SU-DHL-6 (cell line): ENCODE measurements around the gene ETS1.

ENCODE experiments used
- H2AFZ ChIP-seq: fragments of 200-600 bp; sonication (generic); 2 replicates; pipeline ENCODE4 v1.6.1; 2014; ENCODE audit warnings: low read depth, mild to moderate bottlenecking, moderate library complexity, mixed read lengths, antibody characterized with exemption, low read length; ENCODE audit not compliant: severe bottlenecking
- H3F3A ChIP-seq: fragments of 200-600 bp; shearing (Covaris generic); 2 replicates; pipeline ENCODE4 v1.6.0; 2016; ENCODE audit warnings: antibody characterized with exemption, mild to moderate bottlenecking; ENCODE audit not compliant: insufficient read depth
- H3K27ac ChIP-seq: fragments of 200-600 bp; sonication (generic); 2 replicates; pipeline ENCODE4 v1.5.1; 2016; ENCODE audit warnings: low read depth, mild to moderate bottlenecking, low read length, moderate library complexity, mixed read lengths
- H3K27me3 ChIP-seq: fragments of 200-600 bp; sonication (generic), shearing (Covaris generic); 2 replicates; pipeline ENCODE4 v1.6.0; 2014; ENCODE audit warnings: mild to moderate bottlenecking, low read length
- H3K36me3 ChIP-seq: fragments of 200-600 bp; sonication (generic); 2 replicates; pipeline ENCODE4 v1.6.1; 2014; ENCODE audit warnings: mild to moderate bottlenecking, low read length, mixed read lengths
- H3K4me2 ChIP-seq: fragments of 300-600, 200-600 bp; shearing (Covaris generic), sonication (generic); 2 replicates; pipeline ENCODE4 v1.6.0; 2014; ENCODE audit warnings: low read length, low read depth, mild to moderate bottlenecking; ENCODE audit not compliant: poor library complexity, severe bottlenecking
- H3K4me3 ChIP-seq: fragments of 200-600 bp; sonication (generic); 2 replicates; pipeline ENCODE4 v1.5.1; 2014; ENCODE audit warnings: antibody characterized with exemption, low read length, mild to moderate bottlenecking, mixed read lengths; ENCODE audit not compliant: insufficient read depth, poor library complexity, severe bottlenecking
- H3K79me2 ChIP-seq: fragments of 200-600 bp; sonication (generic); 2 replicates; pipeline ENCODE4 v1.6.1; 2014; ENCODE audit warnings: mild to moderate bottlenecking, low read length, moderate library complexity; ENCODE audit not compliant: insufficient read depth
- H3K9ac ChIP-seq: fragments of 200-600 bp; sonication (generic); 2 replicates; pipeline ENCODE4 v1.7.0; 2014; ENCODE audit warnings: mild to moderate bottlenecking, low read length
- H3K9me2 ChIP-seq: fragments of 200-600 bp; sonication (generic); replicated peaks from 2 replicates; pipeline ENCODE4 v1.6.1; 2014; ENCODE audit warnings: low read length; ENCODE audit not compliant: insufficient read depth
- H3K9me3 ChIP-seq: fragments of 200-600 bp; sonication (generic); 2 replicates; pipeline ENCODE4 v1.6.1; 2014; ENCODE audit warnings: low read length, mixed read lengths; ENCODE audit not compliant: insufficient read depth
- H4K20me1 ChIP-seq: fragments of 200-600 bp; sonication (generic); 2 replicates; pipeline ENCODE4 v1.6.1; 2014; ENCODE audit warnings: low read depth, mild to moderate bottlenecking, antibody characterized with exemption, low read length, moderate library complexity, mixed read lengths
- EZH2phosphoT487 ChIP-seq: fragments of 200-600 bp; sonication (generic), shearing (Covaris generic); conservative IDR thresholded peaks from 2 replicates; pipeline ENCODE4 v1.6.1; 2018; ENCODE audit warnings: mild to moderate bottlenecking, antibody characterized with exemption, low read length, moderate library complexity, mixed read lengths
- TF ChIP-seq, protein P1 (sequence below): fragments of 200-600 bp; sonication (generic); IDR thresholded peaks from one replicate; pipeline ENCODE4 v1.5.1; 2017; ENCODE audit warnings: antibody characterized with exemption, mild to moderate bottlenecking, low read length, moderate library complexity; ENCODE audit not compliant: insufficient read depth, poor library complexity, severe bottlenecking

ETS1 gene

DNA sequence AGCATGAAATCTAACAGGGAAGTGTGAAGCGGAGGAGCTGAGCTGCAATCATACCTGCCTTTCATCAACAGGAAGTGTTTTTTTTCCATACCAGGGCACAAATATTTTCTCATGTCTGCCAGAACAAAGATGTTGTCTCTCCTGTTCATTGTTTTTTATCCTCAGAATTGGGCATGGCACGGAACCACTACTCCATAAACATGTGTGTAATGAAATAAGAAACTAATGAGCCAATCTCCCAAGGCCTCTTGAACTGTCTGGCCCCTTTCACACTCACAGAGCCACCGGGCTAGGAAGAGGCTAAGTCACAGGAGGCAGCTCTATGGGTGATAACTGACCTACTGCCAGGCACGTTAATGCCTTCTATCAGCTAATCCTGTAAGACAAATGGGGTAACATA lies 124.4 kb downstream of the ETS1 start:
- H3K4me3 ChIP-seq = no peak overlapping the region
- peaks cover 30% of the 10 kb centered on the region for H3K79me2 ChIP-seq
- peaks cover 4% of the 10 kb centered on the region; the same call in 1 of the 2 replicates for H3F3A ChIP-seq
- no peaks in the 10 kb centered on the region for H4K20me1 ChIP-seq
- H3K9ac ChIP-seq = no peak overlapping the region
- H3K36me3 ChIP-seq = peaks cover 23% of the 10 kb centered on the region; the same call in 1 of the 2 replicates
- no peak overlapping the region for H2AFZ ChIP-seq
- no peaks in the 10 kb centered on the region for H3K27me3 ChIP-seq
- H3K27ac ChIP-seq = no peak overlapping the region
- H3K9me2 ChIP-seq = no peaks in the 10 kb centered on the region
- no peaks in the 10 kb centered on the region for H3K9me3 ChIP-seq
- TF ChIP-seq, protein P1, sequence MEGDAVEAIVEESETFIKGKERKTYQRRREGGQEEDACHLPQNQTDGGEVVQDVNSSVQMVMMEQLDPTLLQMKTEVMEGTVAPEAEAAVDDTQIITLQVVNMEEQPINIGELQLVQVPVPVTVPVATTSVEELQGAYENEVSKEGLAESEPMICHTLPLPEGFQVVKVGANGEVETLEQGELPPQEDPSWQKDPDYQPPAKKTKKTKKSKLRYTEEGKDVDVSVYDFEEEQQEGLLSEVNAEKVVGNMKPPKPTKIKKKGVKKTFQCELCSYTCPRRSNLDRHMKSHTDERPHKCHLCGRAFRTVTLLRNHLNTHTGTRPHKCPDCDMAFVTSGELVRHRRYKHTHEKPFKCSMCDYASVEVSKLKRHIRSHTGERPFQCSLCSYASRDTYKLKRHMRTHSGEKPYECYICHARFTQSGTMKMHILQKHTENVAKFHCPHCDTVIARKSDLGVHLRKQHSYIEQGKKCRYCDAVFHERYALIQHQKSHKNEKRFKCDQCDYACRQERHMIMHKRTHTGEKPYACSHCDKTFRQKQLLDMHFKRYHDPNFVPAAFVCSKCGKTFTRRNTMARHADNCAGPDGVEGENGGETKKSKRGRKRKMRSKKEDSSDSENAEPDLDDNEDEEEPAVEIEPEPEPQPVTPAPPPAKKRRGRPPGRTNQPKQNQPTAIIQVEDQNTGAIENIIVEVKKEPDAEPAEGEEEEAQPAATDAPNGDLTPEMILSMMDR = no peak
- TF ChIP-seq EZH2phosphoT487 = no peak
- H3K4me2 ChIP-seq = no peak overlapping the region

DNA sequence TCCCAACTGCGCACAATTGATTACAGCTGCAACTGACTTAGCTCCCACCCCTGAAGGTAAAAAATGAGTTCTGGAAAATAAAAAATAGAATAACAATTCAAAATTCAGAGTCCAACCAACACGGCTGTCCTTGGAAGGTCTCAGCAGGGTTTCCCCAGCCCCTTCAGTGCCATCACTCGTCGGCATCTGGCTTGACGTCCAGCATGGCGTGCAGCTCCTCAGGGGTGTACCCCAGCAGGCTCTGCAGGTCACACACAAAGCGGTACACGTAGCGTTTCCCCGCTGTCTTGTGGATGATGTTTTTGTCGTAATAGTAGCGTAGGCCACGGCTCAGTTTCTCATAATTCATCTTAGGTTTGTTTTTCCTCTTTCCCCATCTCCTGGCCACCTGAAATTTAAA lies 125.2 kb downstream of the ETS1 start:
- Histone ChIP-seq H3F3A (peaks cover 4% of the 10 kb centered on the region; the same call in 1 of the 2 replicates), H3K4me3 (no peak overlapping the region), H3K27me3 (no peaks in the 10 kb centered on the region), H3K9me3 (no peaks in the 10 kb centered on the region), H2AFZ (no peak overlapping the region), H3K27ac (no peak overlapping the region), H3K36me3 (peaks cover 23% of the 10 kb centered on the region; the same call in 1 of the 2 replicates), H3K79me2 (peaks cover 22% of the 10 kb centered on the region), H4K20me1 (no peaks in the 10 kb centered on the region), H3K9ac (no peak overlapping the region), H3K4me2 (no peak overlapping the region), H3K9me2 (no peaks in the 10 kb centered on the region)
- TF ChIP-seq, protein P1 = no peak
- no peak for TF ChIP-seq EZH2phosphoT487

DNA sequence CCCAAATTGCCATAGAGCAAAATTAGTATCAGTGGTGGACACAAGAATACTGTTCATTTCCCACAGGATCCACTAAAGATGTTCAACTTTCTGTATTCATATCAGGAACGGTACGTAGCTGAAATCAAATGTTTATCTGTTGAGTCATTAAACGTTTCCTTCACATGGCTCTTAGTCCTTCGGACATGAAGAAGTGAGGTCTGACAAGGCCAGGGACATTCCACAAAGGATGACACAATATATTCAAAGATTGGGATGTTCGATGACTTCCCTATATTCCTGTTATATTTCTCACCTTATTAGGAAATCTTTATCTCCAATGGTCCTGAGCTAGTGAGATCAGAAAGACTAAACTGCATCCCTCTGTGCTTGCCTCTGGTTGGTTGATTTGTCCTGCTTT lies 129.0 kb downstream of the ETS1 start:
- TF ChIP-seq, protein P1 = no peak
- TF ChIP-seq EZH2phosphoT487 = no peak
- H3F3A ChIP-seq = peaks cover 4% of the 10 kb centered on the region; the same call in 1 of the 2 replicates
- no peak overlapping the region for H3K4me2 ChIP-seq

More for the DNA sequence above, 129.0 kb downstream of the ETS1 start:
- Histone ChIP-seq H3K79me2 (no peaks in the 10 kb centered on the region), H3K4me3 (no peak overlapping the region), H2AFZ (no peak overlapping the region), H3K9me3 (no peaks in the 10 kb centered on the region), H4K20me1 (no peaks in the 10 kb centered on the region), H3K27ac (no peak overlapping the region), H3K9ac (no peak overlapping the region), H3K27me3 (no peaks in the 10 kb centered on the region), H3K9me2 (no peaks in the 10 kb centered on the region), H3K36me3 (peaks cover 20% of the 10 kb centered on the region; the same call in 1 of the 2 replicates)
